ENCODE results near the gene C16orf89.

Gene C16orf89

DNA sequence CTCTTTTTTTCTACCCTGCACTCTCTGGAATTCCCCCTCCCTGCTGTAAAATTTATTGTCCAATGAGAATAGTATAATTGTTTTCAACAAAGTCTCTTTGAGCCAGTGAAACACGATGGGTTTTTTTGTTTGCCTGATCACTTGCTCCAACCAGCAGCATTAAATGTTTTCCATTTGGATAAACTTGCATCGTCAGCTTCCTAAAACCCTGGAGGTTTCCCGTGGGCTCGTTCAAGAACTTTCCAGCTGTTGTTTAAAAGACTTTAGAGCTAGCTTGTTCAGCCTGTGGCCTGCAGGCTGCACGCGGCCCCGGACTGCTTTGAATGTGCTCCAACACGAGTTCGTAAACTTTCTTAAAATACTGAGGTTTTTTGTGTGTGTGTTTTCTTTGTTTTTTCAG is 47.0 kb downstream of the C16orf89 start:
- no peaks in the 10 kb centered on the region for H3K36me3 ChIP-seq (ENCODE audit: control insufficient read depth, insufficient read depth, low read length)
- no peaks in the 10 kb centered on the region for H3K4me1 ChIP-seq (ENCODE audit: control insufficient read depth, insufficient read depth, low read length)
- WGBS, 2 experiments = 86 to 88% methylated on average over 9 of the region's 9 CpGs
- no peaks in the 10 kb centered on the region for H3K27me3 ChIP-seq (ENCODE audit: control insufficient read depth, insufficient read depth, low read length, poor library complexity, severe bottlenecking)
- no peaks in the 10 kb centered on the region for H3K9me3 ChIP-seq (ENCODE audit: control insufficient read depth, low read length)
- H3K27ac ChIP-seq (ENCODE audit: insufficient read depth, low read depth, low read length, poor library complexity, severe bottlenecking) = no peak overlapping the region
- no peak overlapping the region for H3K4me3 ChIP-seq (ENCODE audit: insufficient read depth, low read depth, low read length)

DNA sequence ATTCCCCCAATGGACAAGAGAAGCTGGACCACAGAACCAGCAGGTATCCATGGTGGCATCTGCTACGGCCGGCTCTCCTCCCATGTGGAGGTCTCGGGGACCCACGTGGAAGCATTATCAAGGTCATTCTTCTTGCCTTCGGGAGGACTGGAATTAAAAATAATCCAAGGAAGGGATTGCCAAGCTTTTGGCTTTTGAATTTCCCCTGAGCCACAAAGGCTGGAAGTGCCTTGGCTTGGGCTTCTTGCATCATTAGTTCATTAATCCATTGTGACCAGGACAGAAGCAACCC is 48.1 kb downstream of the C16orf89 start:
- H3K4me1 ChIP-seq (ENCODE audit: control insufficient read depth, insufficient read depth, low read length) = no peaks in the 10 kb centered on the region
- no peaks in the 10 kb centered on the region for H3K36me3 ChIP-seq (ENCODE audit: control insufficient read depth, insufficient read depth, low read length)
- no peaks in the 10 kb centered on the region for H3K27me3 ChIP-seq (ENCODE audit: control insufficient read depth, insufficient read depth, low read length, poor library complexity, severe bottlenecking)
- WGBS, 2 experiments = 93% methylated on average over 5 of the region's 5 CpGs
- H3K27ac ChIP-seq (ENCODE audit: insufficient read depth, low read depth, low read length, poor library complexity, severe bottlenecking) = no peak overlapping the region
- H3K9me3 ChIP-seq (ENCODE audit: control insufficient read depth, low read length) = no peaks in the 10 kb centered on the region
- no peak overlapping the region for H3K4me3 ChIP-seq (ENCODE audit: insufficient read depth, low read depth, low read length)

DNA sequence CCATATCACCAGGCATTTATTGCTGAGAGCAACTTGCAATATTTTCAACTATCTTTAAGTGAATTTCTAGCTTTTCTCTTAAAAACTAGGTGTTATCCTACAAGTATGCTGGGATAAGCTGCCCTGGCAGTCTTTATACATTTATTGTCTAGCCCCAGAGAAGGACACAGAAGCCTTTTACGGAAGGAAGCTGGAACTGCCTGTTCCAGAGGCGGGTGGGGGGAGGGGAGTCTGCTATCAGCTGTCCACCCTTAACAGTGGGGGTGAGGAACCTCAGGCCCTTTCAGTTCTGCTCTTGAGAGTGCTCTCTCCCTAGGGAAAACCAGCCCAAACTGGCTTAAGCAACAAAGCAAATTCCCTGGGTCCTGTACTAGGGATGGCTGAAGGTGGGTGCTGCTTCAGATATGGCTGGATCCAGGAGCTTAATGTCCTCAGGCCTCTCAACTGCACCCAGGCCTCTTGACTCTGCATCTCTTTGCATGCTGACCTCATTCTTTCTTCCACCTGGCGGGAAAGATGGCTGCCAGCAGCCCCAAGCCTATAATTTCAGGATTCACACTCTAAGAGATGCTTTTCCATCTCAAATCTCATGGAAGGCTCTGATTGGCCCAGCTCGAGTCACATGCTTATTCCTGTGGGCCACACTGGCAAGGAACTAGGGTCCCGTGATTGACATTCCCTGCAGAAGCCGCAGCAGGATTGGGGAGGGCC is 48.6 kb downstream of the C16orf89 start:
- H3K27ac ChIP-seq (ENCODE audit: insufficient read depth, low read depth, low read length, poor library complexity, severe bottlenecking) = no peak overlapping the region
- H3K4me3 ChIP-seq (ENCODE audit: insufficient read depth, low read depth, low read length) = no peak overlapping the region
- H3K4me1 ChIP-seq (ENCODE audit: control insufficient read depth, insufficient read depth, low read length) = no peaks in the 10 kb centered on the region
- H3K36me3 ChIP-seq (ENCODE audit: control insufficient read depth, insufficient read depth, low read length) = no peaks in the 10 kb centered on the region
- no peaks in the 10 kb centered on the region for H3K9me3 ChIP-seq (ENCODE audit: control insufficient read depth, low read length)
- H3K27me3 ChIP-seq (ENCODE audit: control insufficient read depth, insufficient read depth, low read length, poor library complexity, severe bottlenecking) = no peaks in the 10 kb centered on the region
- WGBS, 2 experiments = 85 to 88% methylated on average over 6 of the region's 6 CpGs

DNA sequence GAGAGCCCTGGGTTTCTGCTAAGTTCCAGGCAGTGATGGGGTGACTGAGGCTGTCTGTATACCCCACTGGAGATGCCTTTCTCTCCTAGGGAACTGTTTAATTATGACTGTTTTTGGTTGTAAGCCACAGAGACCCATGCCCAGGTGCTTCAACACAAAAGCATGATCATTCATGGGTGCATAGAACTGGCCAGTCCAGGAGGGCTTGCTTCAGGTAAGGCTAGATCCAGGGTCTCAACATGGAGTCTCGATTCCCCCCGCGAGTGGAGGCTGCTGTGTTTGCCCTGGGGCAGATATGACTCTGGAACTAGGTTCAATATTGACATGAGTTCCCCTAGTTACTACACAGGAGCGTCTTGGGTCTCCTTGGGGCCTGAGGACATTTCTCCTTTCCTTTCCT is 49.9 kb downstream of the C16orf89 start:
- no peaks in the 10 kb centered on the region for H3K4me1 ChIP-seq (ENCODE audit: control insufficient read depth, insufficient read depth, low read length)
- no peaks in the 10 kb centered on the region for H3K27me3 ChIP-seq (ENCODE audit: control insufficient read depth, insufficient read depth, low read length, poor library complexity, severe bottlenecking)
- no peak overlapping the region for H3K27ac ChIP-seq (ENCODE audit: insufficient read depth, low read depth, low read length, poor library complexity, severe bottlenecking)
- H3K9me3 ChIP-seq (ENCODE audit: control insufficient read depth, low read length) = no peaks in the 10 kb centered on the region
- H3K4me3 ChIP-seq (ENCODE audit: insufficient read depth, low read depth, low read length) = no peak overlapping the region
- WGBS, 2 experiments = 88 to 90% methylated on average over 4 of the region's 4 CpGs
- H3K36me3 ChIP-seq (ENCODE audit: control insufficient read depth, insufficient read depth, low read length) = no peaks in the 10 kb centered on the region

DNA sequence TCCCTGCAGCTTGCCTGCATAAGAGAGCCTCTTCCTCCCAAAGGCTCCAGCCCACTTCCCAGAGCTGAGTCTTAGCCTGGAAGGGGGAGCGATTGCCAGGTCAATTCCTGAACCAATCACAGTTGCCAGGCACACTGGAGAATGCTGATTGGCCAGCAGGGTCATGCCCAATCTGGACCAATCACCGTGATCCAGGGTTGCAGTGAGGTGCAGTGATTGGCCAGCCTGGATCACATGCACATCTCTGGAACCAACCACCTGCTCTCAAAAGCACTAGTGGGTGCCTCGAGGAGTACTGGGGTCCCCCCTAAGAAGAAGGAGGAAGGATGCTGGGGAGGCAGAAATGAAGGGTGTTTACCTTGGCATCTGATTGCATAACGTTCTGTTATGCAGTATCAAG is 50.4 kb downstream of the C16orf89 start:
- H3K4me3 ChIP-seq (ENCODE audit: insufficient read depth, low read depth, low read length) = no peak overlapping the region
- no peaks in the 10 kb centered on the region for H3K27me3 ChIP-seq (ENCODE audit: control insufficient read depth, insufficient read depth, low read length, poor library complexity, severe bottlenecking)
- WGBS, 2 experiments = 86 to 88% methylated on average over 4 of the region's 4 CpGs
- H3K27ac ChIP-seq (ENCODE audit: insufficient read depth, low read depth, low read length, poor library complexity, severe bottlenecking) = no peak overlapping the region
- H3K4me1 ChIP-seq (ENCODE audit: control insufficient read depth, insufficient read depth, low read length) = no peaks in the 10 kb centered on the region
- no peaks in the 10 kb centered on the region for H3K36me3 ChIP-seq (ENCODE audit: control insufficient read depth, insufficient read depth, low read length)
- no peaks in the 10 kb centered on the region for H3K9me3 ChIP-seq (ENCODE audit: control insufficient read depth, low read length)

DNA sequence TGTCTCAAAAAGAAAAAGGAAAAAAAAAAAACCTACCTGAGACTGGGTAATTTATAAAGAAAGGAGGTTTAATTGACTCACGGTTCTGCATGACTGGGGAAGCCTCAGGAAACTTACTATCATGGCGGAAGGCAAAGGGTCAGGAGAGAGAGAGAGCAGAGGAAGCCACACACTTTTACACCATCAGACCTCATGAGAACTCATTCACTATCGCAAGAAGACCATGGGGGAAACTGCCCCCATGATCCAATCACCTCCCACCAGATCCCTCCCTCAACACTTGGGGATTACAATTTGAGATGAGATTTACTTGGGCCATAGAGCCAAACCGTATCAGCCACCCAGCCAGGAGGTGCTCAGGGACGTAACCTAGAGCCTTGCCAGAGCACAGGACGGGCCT is 52.9 kb downstream of the C16orf89 start:
- Histone ChIP-seq H3K27me3 (ENCODE audit: control insufficient read depth, insufficient read depth, low read length, poor library complexity, severe bottlenecking) (no peaks in the 10 kb centered on the region), H3K4me3 (ENCODE audit: insufficient read depth, low read depth, low read length) (no peak overlapping the region), H3K9me3 (ENCODE audit: control insufficient read depth, low read length) (no peaks in the 10 kb centered on the region), H3K27ac (ENCODE audit: insufficient read depth, low read depth, low read length, poor library complexity, severe bottlenecking) (no peak overlapping the region), H3K36me3 (ENCODE audit: control insufficient read depth, insufficient read depth, low read length) (no peaks in the 10 kb centered on the region), H3K4me1 (ENCODE audit: control insufficient read depth, insufficient read depth, low read length) (no peaks in the 10 kb centered on the region)
- 80 to 85% methylated on average over 6 of the region's 6 CpGs for WGBS, 2 experiments

DNA sequence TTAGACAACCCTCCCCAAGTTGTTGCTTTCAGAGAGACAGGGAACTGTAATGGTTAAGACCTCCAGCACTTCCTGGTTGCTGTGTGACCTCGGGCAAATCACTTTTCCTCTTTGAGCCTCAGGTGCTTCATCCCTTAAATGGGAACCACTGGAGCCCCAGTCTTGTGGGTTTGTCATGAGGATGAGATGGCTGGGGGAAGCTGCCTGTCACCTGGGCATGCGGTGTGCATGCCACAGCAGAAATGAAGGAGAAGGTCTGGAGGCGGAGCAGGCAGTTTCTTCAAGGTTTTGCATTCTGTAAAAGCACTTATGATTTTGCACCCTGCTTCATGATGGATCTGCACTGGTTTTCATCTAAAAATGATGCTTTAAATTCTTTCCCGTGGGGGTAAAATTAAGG is 54.1 kb downstream of the C16orf89 start:
- H3K4me3 ChIP-seq (ENCODE audit: insufficient read depth, low read depth, low read length) = no peak overlapping the region
- H3K36me3 ChIP-seq (ENCODE audit: control insufficient read depth, insufficient read depth, low read length) = no peaks in the 10 kb centered on the region
- no peaks in the 10 kb centered on the region for H3K9me3 ChIP-seq (ENCODE audit: control insufficient read depth, low read length)
- H3K27me3 ChIP-seq (ENCODE audit: control insufficient read depth, insufficient read depth, low read length, poor library complexity, severe bottlenecking) = no peaks in the 10 kb centered on the region
- WGBS, 2 experiments = 85 to 95% methylated on average over 4 of the region's 4 CpGs
- H3K4me1 ChIP-seq (ENCODE audit: control insufficient read depth, insufficient read depth, low read length) = no peaks in the 10 kb centered on the region
- no peak overlapping the region for H3K27ac ChIP-seq (ENCODE audit: insufficient read depth, low read depth, low read length, poor library complexity, severe bottlenecking)

DNA sequence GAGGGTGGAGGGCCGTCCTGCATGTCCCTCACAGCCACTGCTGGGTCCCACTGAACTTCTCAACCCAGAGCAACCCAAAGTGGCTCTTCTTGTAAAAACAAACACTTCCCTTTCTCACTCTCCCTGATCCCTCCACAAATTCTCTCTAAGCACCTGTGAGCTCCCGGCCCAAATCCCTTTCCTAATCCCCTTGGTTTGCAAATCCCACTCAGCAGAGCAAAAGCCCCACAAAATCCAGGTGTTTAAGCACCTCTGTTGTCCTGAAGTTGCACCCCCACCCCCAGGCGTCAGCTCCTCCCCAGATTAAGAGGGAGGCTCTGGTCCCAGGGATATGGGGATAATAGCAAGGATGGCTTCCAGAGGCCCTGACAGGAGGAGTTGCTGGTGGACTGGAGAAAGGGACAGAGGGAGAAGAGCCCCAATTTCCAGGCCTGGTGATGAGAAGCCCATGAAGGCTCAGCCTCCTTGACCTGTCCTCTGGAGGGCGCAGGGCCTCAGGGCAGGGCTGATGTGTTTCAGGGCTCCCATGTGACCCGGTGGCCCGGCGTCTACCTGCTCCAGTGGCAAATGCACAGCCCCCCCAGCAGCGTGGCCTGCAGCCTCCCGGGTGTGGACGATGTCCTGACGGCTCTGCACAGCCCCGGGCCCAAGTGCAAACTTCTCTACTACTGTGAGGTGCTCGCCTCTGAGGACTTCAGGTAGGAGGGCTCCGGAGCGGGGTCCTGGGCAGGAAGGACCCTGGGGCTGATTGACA is 55.0 kb downstream of the C16orf89 start:
- Histone ChIP-seq H3K36me3 (ENCODE audit: control insufficient read depth, insufficient read depth, low read length) (no peaks in the 10 kb centered on the region), H3K9me3 (ENCODE audit: control insufficient read depth, low read length) (no peaks in the 10 kb centered on the region), H3K27me3 (ENCODE audit: control insufficient read depth, insufficient read depth, low read length, poor library complexity, severe bottlenecking) (no peaks in the 10 kb centered on the region), H3K4me1 (ENCODE audit: control insufficient read depth, insufficient read depth, low read length) (no peaks in the 10 kb centered on the region), H3K27ac (ENCODE audit: insufficient read depth, low read depth, low read length, poor library complexity, severe bottlenecking) (no peak overlapping the region), H3K4me3 (ENCODE audit: insufficient read depth, low read depth, low read length) (no peak overlapping the region)
- WGBS, 2 experiments = 78 to 79% methylated on average over 15 of the region's 15 CpGs

DNA sequence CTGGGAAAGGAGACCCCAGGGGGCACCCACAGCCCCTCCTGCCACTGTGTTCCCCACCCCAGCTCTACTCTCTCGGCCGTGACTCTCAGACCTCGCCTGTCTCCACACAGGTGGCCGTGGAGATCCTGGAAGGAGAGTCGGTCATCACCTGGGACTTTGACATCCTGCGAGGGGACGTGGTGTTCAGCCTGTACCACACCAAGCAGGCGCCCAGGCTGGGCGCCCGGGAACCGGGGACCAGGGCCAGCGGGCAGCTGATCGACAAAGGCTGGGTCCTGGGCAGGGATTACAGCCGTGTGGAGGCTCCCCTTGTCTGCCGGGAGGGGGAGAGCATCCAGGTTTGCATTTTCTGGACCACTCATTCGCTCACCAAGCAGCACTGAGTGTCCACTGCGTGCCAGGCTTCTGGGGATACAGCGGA is 57.4 kb downstream of the C16orf89 start:
- Histone ChIP-seq H3K4me1 (ENCODE audit: control insufficient read depth, insufficient read depth, low read length) (no peaks in the 10 kb centered on the region), H3K27me3 (ENCODE audit: control insufficient read depth, insufficient read depth, low read length, poor library complexity, severe bottlenecking) (no peaks in the 10 kb centered on the region), H3K4me3 (ENCODE audit: insufficient read depth, low read depth, low read length) (no peak overlapping the region), H3K27ac (ENCODE audit: insufficient read depth, low read depth, low read length, poor library complexity, severe bottlenecking) (no peak overlapping the region), H3K36me3 (ENCODE audit: control insufficient read depth, insufficient read depth, low read length) (no peaks in the 10 kb centered on the region), H3K9me3 (ENCODE audit: control insufficient read depth, low read length) (no peaks in the 10 kb centered on the region)
- WGBS, 2 experiments = 93% methylated on average over 18 of the region's 18 CpGs

DNA sequence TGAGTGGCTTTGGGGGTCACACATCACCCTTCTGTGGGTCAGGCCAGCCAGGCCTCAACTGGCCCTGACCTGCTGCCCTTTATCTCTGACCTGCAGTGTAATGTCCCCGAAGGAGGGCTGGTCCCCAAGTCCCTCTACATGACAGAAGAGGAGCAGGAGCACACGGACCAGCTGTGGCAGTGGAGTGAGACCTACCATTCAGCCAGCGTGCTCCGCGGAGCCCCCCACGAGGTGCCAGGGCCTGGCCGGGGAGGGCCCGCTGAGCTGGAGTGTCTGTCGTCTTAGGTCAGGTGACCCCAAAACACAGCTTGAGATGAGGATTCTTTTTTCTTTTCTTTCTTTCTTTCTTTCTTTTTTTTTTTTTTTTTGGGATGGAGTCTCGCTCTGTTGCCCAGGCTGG is 58.5 kb downstream of the C16orf89 start:
- H3K27ac ChIP-seq (ENCODE audit: insufficient read depth, low read depth, low read length, poor library complexity, severe bottlenecking) = no peak overlapping the region
- 88% methylated on average over 9 to 10 of the region's 10 CpGs for WGBS, 2 experiments
- no peak overlapping the region for H3K4me3 ChIP-seq (ENCODE audit: insufficient read depth, low read depth, low read length)
- H3K9me3 ChIP-seq (ENCODE audit: control insufficient read depth, low read length) = no peaks in the 10 kb centered on the region
- H3K27me3 ChIP-seq (ENCODE audit: control insufficient read depth, insufficient read depth, low read length, poor library complexity, severe bottlenecking) = no peaks in the 10 kb centered on the region
- H3K36me3 ChIP-seq (ENCODE audit: control insufficient read depth, insufficient read depth, low read length) = no peaks in the 10 kb centered on the region
- H3K4me1 ChIP-seq (ENCODE audit: control insufficient read depth, insufficient read depth, low read length) = no peaks in the 10 kb centered on the region
